Left colon (tissue), 2 donors: ENCODE results near the gene SLFN13. TPM values are rescaled to one million over a fixed set of nuclear protein-coding genes. Genes with fewer than 3 reads are reported as not detected.

Source experiments
- total RNA-seq, 2 donors: library from RNA; stranded (reverse); fragmentation: NEBNext Ultra II Directional; extraction: Animal tissue kit (Norgen Biotek cat#: 25700); gene quantifications; one replicate each; pipeline ENCODE4 v1.2.1, GENCODE V29; 2021
- donor health status: DM: no; HTN: no; CAD: no.
- donor health status: DM: yes; HTN: yes; CAD: no.

Gene SLFN13
- total RNA-seq, 2 donors from 2014 or later = 8.6 to 12.5 TPM

Other genes starting within 250 kb of the SLFN13 start
- gene SLFN5, start 205.7 kb downstream of the SLFN13 start, total RNA-seq = 10 to 100 TPM in 1 of 2 donors, 1 to 10 TPM in 1; 7.7 to 12.8 TPM
- 1 to 10 TPM; 3.7 to 7.7 TPM for gene SLFN11, start 75.1 kb downstream of the SLFN13 start, total RNA-seq
- gene SLFN12, start 16.3 kb downstream of the SLFN13 start, total RNA-seq = 1 to 10 TPM; 2.8 to 3.8 TPM
- gene SLFN12L, start 88.9 kb upstream of the SLFN13 start, total RNA-seq = 1 to 10 TPM; 1.3 to 2.0 TPM
- gene SLFN14, start 112.1 kb upstream of the SLFN13 start, total RNA-seq = not detected
- gene PEX12, start 129.8 kb upstream of the SLFN13 start, total RNA-seq = 1 to 10 TPM; 2.8 to 4.7 TPM
- 100 to 1,000 TPM; 154 to 190 TPM for gene AP2B1, start 138.6 kb upstream of the SLFN13 start, total RNA-seq